ENCODE results near the gene QSER1.
"Not testable (repeated sequence)": the region's sequence is repeated elsewhere in the genome, so short reads cannot be mapped to it uniquely, and the experiment has no call there.

The QSER1 gene

GRCh38 chr11:33018840-33019239, 126.2 kb downstream of the QSER1 start:
- no peak overlapping the region for H3K4me3 ChIP-seq (replicated peaks in 1 of 2; ENCODE audit: low read depth in 2 of 2, low read length in 2 of 2)
- no peak for TF ChIP-seq CTCF (IDR thresholded peaks at IDR 0.05; ENCODE audit: low read depth, low read length)
- DNase-seq (ENCODE audit: low read depth in 2 of 2): no peak

DNA sequence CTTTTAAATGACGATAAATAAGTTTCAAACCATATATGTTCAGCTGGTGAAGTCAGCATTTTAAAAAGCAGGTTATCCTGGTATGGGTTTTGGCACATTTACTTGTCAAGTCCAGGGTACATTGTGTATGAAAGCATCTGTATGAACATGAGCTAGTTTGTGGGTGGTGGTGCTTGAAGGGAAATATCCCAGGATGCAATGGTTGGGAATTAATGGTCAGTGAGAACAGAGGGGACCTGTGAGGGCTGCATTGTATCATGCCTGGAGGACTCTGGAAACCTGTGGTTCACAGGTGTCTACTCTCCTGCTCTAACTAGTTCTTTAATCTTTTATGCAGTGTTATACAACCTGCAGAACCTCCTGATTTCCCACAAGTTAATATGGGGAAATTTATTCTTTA, 128.9 kb downstream of the QSER1 start:
- TF ChIP-seq CTCF (IDR thresholded peaks at IDR 0.05; ENCODE audit: low read depth, low read length): no peak
- no peak overlapping the region for H3K4me3 ChIP-seq (replicated peaks in 1 of 2; ENCODE audit: low read depth in 2 of 2, low read length in 2 of 2)
- DNase-seq (ENCODE audit: low read depth in 2 of 2): no peak

- DNase-seq (ENCODE audit: low read depth in 2 of 2): no peak
- no peak overlapping the region for H3K4me3 ChIP-seq (replicated peaks in 1 of 2; ENCODE audit: low read depth in 2 of 2, low read length in 2 of 2)
- no peak for TF ChIP-seq CTCF (IDR thresholded peaks at IDR 0.05; ENCODE audit: low read depth, low read length)
These were observed 129.3 kb downstream of the QSER1 start for GRCh38 chr11:33021937-33022336.

DNA sequence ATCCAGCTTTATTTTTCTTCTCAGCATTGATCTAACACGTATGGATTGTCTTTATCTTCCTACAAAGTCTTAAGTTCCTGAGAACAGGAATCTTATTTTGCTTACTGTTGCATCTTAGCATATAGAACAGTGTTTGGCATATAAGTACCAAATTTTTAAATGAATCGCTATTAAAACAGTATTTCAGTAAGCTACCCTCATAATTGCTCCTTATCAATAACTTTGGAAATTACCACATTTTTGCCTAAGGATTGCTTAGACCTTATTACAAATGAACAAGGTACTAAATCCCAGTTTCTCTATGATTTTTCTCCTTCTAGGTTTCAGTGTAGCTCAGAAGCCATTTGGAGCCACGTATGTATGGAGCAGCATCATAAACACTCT, 132.7 kb downstream of the QSER1 start:
- no peak for TF ChIP-seq CTCF (IDR thresholded peaks at IDR 0.05; ENCODE audit: low read depth, low read length)
- H3K4me3 ChIP-seq (replicated peaks in 1 of 2; ENCODE audit: low read depth in 2 of 2, low read length in 2 of 2): no peak overlapping the region
- DNase-seq (ENCODE audit: low read depth in 2 of 2): no peak

DNA sequence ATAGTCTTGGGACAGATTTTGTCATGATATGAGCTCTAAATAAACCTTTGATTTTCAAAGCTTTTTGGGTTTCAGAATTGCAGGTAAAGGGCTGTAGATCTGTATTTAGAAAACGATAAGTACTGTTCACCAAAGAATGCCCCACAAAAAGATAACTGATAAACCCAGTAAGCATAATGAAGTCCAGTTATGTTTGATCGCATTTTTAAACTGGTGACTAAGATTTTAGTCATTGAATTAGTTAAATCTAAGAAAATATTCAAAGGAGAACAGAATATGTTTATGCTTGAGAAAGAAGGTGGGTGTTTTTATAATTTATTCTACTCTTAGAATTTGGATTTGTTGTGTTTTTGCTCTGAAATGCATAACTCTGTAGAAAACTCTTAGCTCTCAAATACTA, 134.6 kb downstream of the QSER1 start:
- TF ChIP-seq CTCF (IDR thresholded peaks at IDR 0.05; ENCODE audit: low read depth, low read length): no peak
- no peak for DNase-seq (ENCODE audit: low read depth in 2 of 2)
- no peak overlapping the region for H3K4me3 ChIP-seq (replicated peaks in 1 of 2; ENCODE audit: low read depth in 2 of 2, low read length in 2 of 2)

DNA sequence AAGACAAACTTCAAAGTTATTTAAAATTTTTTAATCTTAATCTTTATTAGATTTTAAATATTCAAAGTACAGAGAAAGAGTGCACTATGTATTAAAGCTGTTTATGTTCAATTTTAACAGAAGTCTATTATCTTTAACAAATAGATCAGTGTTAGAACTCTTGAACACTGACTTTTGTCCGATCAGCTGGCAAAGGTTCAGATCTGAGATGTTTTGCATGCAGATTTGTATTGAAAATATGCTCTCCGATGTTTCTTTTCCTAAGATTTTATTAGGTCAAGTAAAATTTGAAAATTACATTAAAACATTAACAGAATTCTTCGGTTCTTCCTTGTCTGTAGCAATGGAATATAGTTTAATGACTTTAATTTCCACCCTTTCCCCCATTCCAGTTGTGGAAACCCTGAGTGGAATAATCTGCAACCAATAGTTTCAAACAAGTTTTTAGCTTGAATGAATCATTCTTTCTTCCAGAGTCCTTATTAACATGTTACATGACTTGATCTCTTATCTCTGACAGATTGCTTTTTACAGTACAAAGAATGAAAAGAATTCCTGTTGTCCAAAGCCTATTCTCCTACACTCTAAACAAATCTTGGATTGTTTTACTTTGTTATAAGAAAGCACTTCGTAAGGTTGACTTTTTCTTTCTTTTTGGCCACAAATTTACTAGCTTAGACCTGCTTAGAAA, 135.4 kb downstream of the QSER1 start:
- DNase-seq (ENCODE audit: low read depth in 2 of 2): peak in 1 of 2 donors; percentile 37
- TF ChIP-seq CTCF (IDR thresholded peaks at IDR 0.05; ENCODE audit: low read depth, low read length): no peak
- no peak overlapping the region for H3K4me3 ChIP-seq (replicated peaks in 1 of 2; ENCODE audit: low read depth in 2 of 2, low read length in 2 of 2)

DNA sequence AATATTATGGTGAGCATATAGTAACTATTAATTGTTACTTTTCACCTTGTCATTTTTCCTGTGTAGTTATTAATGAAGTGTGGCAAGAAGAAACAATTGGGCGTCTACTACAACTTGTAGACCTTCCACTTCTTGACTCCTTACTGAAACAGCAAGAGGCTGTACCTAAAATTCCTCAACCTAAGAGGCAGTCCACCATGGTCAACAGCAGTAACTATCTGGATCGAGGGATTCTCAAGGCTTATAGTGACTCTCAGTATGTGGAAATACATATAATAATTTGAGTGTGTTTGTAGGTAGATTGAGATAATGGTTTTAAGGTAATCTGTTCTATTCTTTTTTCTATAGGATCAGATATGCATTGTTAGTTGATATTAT, 135.9 kb downstream of the QSER1 start:
- no peak overlapping the region for H3K4me3 ChIP-seq (replicated peaks in 1 of 2; ENCODE audit: low read depth in 2 of 2, low read length in 2 of 2)
- no peak for TF ChIP-seq CTCF (IDR thresholded peaks at IDR 0.05; ENCODE audit: low read depth, low read length)
- DNase-seq (ENCODE audit: low read depth in 2 of 2): no peak

- DNase-seq (ENCODE audit: low read depth in 2 of 2); H3K4me3 ChIP-seq (replicated peaks in 1 of 2; ENCODE audit: low read depth in 2 of 2, low read length in 2 of 2): not testable (repeated sequence)
These were observed 136.6 kb downstream of the QSER1 start for GRCh38 chr11:33029218-33029617.
